Epithelial cell of esophagus (primary cell): ENCODE data around the gene CFAP299.
"Not testable (repeated sequence)": the region's sequence is repeated elsewhere in the genome, so short reads cannot be mapped to it uniquely, and the experiment has no call there.

Experiments used
- DNase-seq: peaks from one replicate; pipeline ENCODE4 v3.0.0; 2010; ENCODE audit warnings: low read depth
- H3K4me3 ChIP-seq: 2 replicates; pipeline ENCODE4 v1.5.1; 2011; ENCODE audit warnings: mild to moderate bottlenecking, low read length, control low read depth
- TF ChIP-seq, protein P1 (sequence below): IDR thresholded peaks from 2 replicates; pipeline ENCODE4 v1.5.1; 2011; ENCODE audit warnings: low read depth, mild to moderate bottlenecking, low read length, control low read depth, inconsistent platforms; ENCODE audit not compliant: insufficient read depth; ENCODE audit errors: missing control alignments

CFAP299 gene

DNA sequence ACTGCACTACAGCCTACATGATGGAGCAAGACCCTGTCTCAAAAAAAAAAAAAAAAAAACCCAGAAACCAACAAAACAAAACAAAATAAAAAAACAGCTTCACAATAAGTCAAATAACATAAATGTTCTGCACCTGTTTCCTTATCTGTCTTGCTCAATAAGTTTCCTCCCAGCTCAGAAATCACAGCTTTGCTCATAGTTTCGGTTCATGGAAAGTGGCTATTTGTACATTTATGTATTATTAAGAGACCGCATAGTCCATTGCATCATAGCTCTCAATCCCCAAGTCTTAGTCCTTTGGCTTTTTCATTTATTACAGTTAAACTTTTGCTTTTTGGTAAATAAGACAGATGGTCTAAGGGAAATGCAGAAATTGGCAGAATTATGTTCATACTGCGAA, 24.4 kb upstream of the CFAP299 start:
- TF ChIP-seq, protein P1, sequence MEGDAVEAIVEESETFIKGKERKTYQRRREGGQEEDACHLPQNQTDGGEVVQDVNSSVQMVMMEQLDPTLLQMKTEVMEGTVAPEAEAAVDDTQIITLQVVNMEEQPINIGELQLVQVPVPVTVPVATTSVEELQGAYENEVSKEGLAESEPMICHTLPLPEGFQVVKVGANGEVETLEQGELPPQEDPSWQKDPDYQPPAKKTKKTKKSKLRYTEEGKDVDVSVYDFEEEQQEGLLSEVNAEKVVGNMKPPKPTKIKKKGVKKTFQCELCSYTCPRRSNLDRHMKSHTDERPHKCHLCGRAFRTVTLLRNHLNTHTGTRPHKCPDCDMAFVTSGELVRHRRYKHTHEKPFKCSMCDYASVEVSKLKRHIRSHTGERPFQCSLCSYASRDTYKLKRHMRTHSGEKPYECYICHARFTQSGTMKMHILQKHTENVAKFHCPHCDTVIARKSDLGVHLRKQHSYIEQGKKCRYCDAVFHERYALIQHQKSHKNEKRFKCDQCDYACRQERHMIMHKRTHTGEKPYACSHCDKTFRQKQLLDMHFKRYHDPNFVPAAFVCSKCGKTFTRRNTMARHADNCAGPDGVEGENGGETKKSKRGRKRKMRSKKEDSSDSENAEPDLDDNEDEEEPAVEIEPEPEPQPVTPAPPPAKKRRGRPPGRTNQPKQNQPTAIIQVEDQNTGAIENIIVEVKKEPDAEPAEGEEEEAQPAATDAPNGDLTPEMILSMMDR: no peak
- H3K4me3 ChIP-seq: no peak overlapping the region
- DNase-seq: no peak

- TF ChIP-seq, protein P1: no peak
- H3K4me3 ChIP-seq: no peak overlapping the region
- DNase-seq: no peak
Observed at GRCh38 chr4:80312124-80312523, 23.4 kb upstream of the CFAP299 start.

GRCh38 chr4:80313627-80314026, 21.9 kb upstream of the CFAP299 start:
- TF ChIP-seq, protein P1: no peak
- H3K4me3 ChIP-seq: no peak overlapping the region
- DNase-seq: no peak

DNA sequence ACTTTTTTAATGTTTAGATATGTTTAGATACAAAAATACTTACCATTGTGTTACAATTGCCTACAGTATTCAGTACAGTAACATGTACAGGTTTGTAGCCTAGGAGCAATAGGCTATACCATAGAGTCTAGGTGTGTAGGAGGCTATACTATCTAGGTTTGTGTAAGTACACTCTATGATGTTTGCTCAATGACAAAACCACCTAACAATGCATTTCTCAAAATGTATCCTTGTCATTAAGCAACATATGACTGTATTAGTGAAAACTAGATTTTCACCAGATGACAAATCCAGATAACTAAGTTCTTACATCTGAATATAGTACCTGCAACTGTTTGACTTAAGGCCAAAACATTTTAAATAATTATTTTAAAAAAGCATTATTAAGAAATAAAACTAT, 19.7 kb upstream of the CFAP299 start:
- peak; percentile 81 for DNase-seq
- not testable (repeated sequence) for H3K4me3 ChIP-seq

GRCh38 chr4:80321341-80321740, 14.2 kb upstream of the CFAP299 start:
- TF ChIP-seq, protein P1: no peak
- DNase-seq: no peak

DNA sequence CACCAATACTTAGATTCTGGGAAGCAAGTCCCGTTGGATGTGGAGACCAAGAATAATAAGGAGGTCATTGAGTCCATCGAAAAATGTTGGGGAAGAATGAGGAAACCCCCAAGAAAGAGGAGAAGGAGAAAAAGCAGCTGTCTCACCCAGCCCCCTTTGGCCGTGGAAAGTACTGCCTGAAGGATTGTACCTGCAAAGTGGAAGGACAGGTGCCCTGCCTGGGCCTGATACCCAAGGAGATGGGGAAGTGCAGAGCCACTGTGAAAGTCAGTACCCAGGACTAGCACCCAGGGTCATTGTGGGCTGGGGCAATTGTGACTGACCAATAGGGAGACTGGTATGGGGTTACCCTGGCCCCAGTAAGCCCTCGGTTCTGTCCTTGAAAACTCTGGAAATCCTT, 13.8 kb upstream of the CFAP299 start:
- TF ChIP-seq, protein P1: no peak
- no peak for DNase-seq
- H3K4me3 ChIP-seq: no peak overlapping the region

More at GRCh38 chr4:80321341-80321740, 14.2 kb upstream of the CFAP299 start:
- no peak overlapping the region for H3K4me3 ChIP-seq

DNA sequence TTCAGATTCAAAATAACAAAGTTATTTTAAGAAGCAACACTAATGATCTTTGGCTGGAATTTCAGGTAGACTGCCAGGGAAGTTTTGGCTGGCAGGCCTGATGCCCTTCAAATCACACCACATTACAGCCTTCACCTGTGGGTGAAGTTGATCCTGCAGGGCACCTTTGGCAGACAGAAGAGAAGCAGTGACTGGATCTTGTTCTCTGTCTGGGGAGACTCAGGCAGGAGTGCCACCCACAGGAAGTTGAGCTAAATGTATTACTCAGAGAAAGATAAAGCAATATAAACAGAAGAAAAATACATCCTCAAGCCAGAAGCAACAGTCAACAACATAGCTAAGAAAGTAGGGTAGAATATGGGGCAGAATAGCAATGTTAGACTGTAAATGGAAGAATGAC, 12.8 kb upstream of the CFAP299 start:
- H3K4me3 ChIP-seq: no peak overlapping the region
- DNase-seq: peak; percentile 79
- TF ChIP-seq, protein P1: peak; percentile 58

- H3K4me3 ChIP-seq: no peak overlapping the region
- DNase-seq: no peak
- TF ChIP-seq, protein P1: no peak
Observed at GRCh38 chr4:80324171-80324570, 11.4 kb upstream of the CFAP299 start.
